ENCODE measurements around the gene INAFM1. TPM values are rescaled to one million over a fixed set of nuclear protein-coding genes. Genes with fewer than 3 reads are reported as not detected.

The INAFM1 gene
- total RNA-seq = 2.5 and 4.0 TPM in 2 replicates

GRCh38 chr19:47274071-47274890 lies at the start of gene INAFM1:
Gene INAFM1 (plus strand): TSS chr19:47274885. CDS start chr19:47274920, 35 bp downstream.

DNA sequence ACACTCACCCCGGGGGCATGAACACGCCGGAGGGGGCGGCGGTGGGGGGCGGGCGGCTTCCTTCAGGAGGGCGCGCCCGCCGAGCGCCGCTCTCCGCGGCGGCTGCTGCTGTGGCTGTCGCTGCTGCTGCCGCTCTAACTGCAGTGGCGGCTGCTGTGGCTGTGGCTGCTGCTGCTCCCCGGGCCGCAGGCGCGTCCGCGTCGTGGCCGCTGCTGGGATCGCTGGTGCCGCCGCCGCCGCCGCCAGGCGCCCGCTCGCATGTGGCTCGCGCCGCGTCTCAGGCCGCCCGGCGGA lies 43.8 kb upstream of the INAFM1 start, which contains the start of gene BBC3:
TSS of gene BBC3 (minus strand) at position 279 of the 294 bp plus-strand sequence. CDS start 2,768 bp downstream, outside the sequence.

GRCh38 chr19:47255879-47256692 lies 18.6 kb upstream of the INAFM1 start, which contains the start of gene CCDC9:
Gene CCDC9 (plus strand): TSS chr19:47256525. CDS start chr19:47258401, 1,876 bp downstream.

DNA sequence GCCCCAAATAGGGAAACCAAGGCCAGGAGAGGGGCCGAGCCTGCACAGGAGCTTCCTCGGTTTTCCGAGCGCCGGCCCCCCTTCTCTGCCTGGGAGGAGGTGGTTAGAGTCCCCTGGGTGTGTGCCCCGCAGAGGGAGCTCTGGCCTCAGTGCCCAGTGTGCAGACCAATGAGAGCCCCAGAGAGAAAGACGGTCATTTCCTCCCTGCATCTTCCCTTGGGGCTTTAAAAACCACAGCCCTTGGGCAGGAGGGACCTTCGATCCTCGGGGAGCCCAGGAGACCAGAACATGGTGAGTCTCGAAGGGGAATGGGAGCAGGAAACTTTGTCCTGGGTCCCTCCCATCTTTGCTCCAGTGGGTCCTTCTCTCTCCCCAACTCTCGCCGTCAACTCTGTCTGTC lies 34.9 kb downstream of the INAFM1 start, which contains the start of gene C5AR1:
TSS of gene C5AR1 (plus strand) at position 254 of the 400 bp plus-strand sequence. CDS start at position 289, 35 bp downstream.

Other genes with a start within 250 kb of the INAFM1 start
- 12.7 and 38.3 TPM in 2 replicates for gene TMEM160, start 226.3 kb upstream of the INAFM1 start, total RNA-seq
- 15.9 and 18.9 TPM in 2 replicates for gene ZC3H4, start 161.1 kb upstream of the INAFM1 start, total RNA-seq
- gene SAE1, start 144.1 kb upstream of the INAFM1 start, total RNA-seq = 106 and 195 TPM in 2 replicates
- gene BBC3, start 43.7 kb upstream of the INAFM1 start, total RNA-seq = 20.8 and 44.3 TPM in 2 replicates
- 8.9 and 10.6 TPM in 2 replicates for gene CCDC9, start 18.4 kb upstream of the INAFM1 start, total RNA-seq
- 0.17 TPM in 1 of 2 replicates, not detected in the other for gene C5AR1, start 35.0 kb downstream of the INAFM1 start, total RNA-seq
- gene C5AR2, start 57.3 kb downstream of the INAFM1 start, total RNA-seq = not detected in 2 replicates
- 11.9 and 14.4 TPM in 2 replicates for gene DHX34, start 74.4 kb downstream of the INAFM1 start, total RNA-seq
- gene MEIS3, start 144.6 kb downstream of the INAFM1 start, total RNA-seq = 27.1 and 61.9 TPM in 2 replicates
- 0.33 TPM in 1 of 2 replicates, not detected in the other for gene SLC8A2, start 197.0 kb downstream of the INAFM1 start, total RNA-seq
- 5.4 and 8.1 TPM in 2 replicates for gene KPTN, start 209.3 kb downstream of the INAFM1 start, total RNA-seq
- 89.8 and 98.9 TPM in 2 replicates for gene NAPA, start 240.2 kb downstream of the INAFM1 start, total RNA-seq

Measured in smooth muscle cell of trachea (primary cell).